Nephron (organoid): ENCODE data around the gene PTPN21.

ENCODE experiments used
- H3K27ac Mint-ChIP-seq, 3 experiments: 2 replicates each; pipeline ENCODE4 v1.8.0; 2020; ENCODE audit warnings: mixed read lengths in 3 of 3, mild to moderate bottlenecking in 2 of 3, moderate library complexity in 1 of 3
- H3K27me3 Mint-ChIP-seq: 2 replicates; pipeline ENCODE4 v1.8.0; 2021; ENCODE audit warnings: low read depth, mild to moderate bottlenecking, moderate library complexity, mixed read lengths
- H3K36me3 Mint-ChIP-seq: 2 replicates; pipeline ENCODE4 v1.8.0; 2020; ENCODE audit warnings: low read depth, mixed read lengths
- H3K4me1 Mint-ChIP-seq: 2 replicates; pipeline ENCODE4 v1.8.0; 2020; ENCODE audit warnings: mixed read lengths
- H3K4me3 Mint-ChIP-seq, 3 experiments: 2 replicates each; pipeline ENCODE4 v1.8.0; 2020; ENCODE audit warnings: mild to moderate bottlenecking in 3 of 3, mixed read lengths in 3 of 3, moderate library complexity in 2 of 3
- H3K9me3 Mint-ChIP-seq: 2 replicates; pipeline ENCODE4 v1.8.0; 2020; ENCODE audit warnings: mixed read lengths
- TF ChIP-seq, protein P1 (sequence below), 3 experiments: fragments of 200-600 bp; sonication (generic); IDR thresholded peaks; one replicate each; pipeline ENCODE4 v1.5.0; 2021; ENCODE audit warnings: antibody characterized with exemption in 3 of 3; ENCODE audit not compliant: unreplicated experiment in 3 of 3

The PTPN21 gene

DNA sequence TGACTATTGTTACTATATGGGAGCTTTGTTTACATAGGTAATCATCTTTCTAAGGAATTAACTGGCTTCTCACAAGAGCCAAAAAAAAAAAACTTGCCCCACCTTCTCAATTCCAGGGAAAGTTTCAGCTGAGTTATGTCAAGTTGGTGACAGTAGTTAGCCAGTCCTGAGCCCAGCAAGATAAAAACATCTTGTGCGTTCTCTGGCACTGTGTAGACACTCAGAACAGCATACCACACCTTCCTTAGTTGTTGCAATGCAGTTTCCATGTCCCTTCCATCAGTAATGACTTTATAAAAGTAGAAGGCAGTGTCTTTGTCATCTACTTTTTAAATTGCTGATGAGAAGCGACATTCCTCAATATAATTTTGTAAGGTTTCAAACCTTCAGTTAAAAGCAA, 50.2 kb downstream of the PTPN21 start:
- H3K36me3 Mint-ChIP-seq: peaks cover 26% of the 10 kb centered on the region
- no peak overlapping the region for H3K4me3 Mint-ChIP-seq
- no peaks in the 10 kb centered on the region for H3K9me3 Mint-ChIP-seq
- H3K27ac Mint-ChIP-seq: no peak overlapping the region
- TF ChIP-seq, protein P1, sequence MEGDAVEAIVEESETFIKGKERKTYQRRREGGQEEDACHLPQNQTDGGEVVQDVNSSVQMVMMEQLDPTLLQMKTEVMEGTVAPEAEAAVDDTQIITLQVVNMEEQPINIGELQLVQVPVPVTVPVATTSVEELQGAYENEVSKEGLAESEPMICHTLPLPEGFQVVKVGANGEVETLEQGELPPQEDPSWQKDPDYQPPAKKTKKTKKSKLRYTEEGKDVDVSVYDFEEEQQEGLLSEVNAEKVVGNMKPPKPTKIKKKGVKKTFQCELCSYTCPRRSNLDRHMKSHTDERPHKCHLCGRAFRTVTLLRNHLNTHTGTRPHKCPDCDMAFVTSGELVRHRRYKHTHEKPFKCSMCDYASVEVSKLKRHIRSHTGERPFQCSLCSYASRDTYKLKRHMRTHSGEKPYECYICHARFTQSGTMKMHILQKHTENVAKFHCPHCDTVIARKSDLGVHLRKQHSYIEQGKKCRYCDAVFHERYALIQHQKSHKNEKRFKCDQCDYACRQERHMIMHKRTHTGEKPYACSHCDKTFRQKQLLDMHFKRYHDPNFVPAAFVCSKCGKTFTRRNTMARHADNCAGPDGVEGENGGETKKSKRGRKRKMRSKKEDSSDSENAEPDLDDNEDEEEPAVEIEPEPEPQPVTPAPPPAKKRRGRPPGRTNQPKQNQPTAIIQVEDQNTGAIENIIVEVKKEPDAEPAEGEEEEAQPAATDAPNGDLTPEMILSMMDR (IDR thresholded peaks at IDR 0.05; ENCODE audit: unreplicated experiment in 3 of 3): no peak
- H3K4me1 Mint-ChIP-seq: no peaks in the 10 kb centered on the region
- no peaks in the 10 kb centered on the region for H3K27me3 Mint-ChIP-seq

DNA sequence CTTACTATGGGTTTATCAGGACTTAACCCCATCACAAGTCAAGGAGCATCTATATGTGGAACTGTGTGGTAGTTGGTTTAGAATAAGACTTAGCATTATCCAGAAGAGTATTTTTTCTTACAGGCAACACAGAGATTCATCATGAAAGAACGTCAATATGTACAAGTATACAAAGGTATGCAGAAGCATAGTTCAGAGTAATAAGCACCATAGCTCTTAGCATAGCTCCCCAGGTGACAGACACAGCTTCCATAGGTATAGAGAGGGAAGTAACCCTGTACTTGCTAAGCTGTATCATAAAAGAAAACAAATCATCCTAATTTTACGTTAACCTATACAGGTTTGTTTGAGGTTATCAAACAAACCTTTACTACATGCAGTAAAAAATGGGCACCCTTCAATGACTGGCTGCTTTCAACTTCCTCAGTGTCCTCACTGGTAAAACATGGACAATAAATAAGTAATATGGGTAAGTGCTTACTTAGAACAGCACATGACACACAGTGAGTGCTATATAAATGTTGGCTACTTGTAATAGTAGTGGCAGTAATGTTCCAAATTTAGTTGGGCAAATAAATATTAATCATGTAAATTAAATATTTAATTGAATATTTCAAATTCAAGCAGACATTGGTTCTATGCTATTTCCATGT, 50.9 kb downstream of the PTPN21 start:
- TF ChIP-seq, protein P1 (IDR thresholded peaks at IDR 0.05; ENCODE audit: unreplicated experiment in 3 of 3): no peak
- H3K4me1 Mint-ChIP-seq: no peaks in the 10 kb centered on the region
- no peak overlapping the region for H3K27ac Mint-ChIP-seq
- H3K4me3 Mint-ChIP-seq: no peak overlapping the region
- H3K36me3 Mint-ChIP-seq: peaks cover 33% of the 10 kb centered on the region
- H3K27me3 Mint-ChIP-seq: no peaks in the 10 kb centered on the region
- H3K9me3 Mint-ChIP-seq: no peaks in the 10 kb centered on the region

DNA sequence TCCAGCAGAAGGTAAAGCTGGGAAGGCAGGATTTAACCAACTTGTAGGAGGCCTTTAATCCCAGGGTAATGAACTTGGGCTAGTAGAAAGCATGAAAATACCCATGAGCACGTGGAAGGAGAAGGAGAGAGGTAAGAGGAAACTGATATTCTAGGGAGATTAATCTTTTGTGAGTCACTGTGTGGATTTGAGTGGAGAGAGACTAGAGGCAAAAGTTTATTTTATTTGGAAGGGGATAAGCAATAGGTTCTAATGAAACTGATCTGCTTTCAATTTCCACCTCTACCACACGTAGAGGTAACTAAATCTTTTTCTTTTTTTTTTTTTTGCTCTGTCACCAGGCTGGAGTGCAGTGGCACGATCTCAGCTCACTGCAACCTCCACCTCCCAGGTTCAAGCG, 52.1 kb downstream of the PTPN21 start:
- no peak overlapping the region for H3K27ac Mint-ChIP-seq

DNA sequence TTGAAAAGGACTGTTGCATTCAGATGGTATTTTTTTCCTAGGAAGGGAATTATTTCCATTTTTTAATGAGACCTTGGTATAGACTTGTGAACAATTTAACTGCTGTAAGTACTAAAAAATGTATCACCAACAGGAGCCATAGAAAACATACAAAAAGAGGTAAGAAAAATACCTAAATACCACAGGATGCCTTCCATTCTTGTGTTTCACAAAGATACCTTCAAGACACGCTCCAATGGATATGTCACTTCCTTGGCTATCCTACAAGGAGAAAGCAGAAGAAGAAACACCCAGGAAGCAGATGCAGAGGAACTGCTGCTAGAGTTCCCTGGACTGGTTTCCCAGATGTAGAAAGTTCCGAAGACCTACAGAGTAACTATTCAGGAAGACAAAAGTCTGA, 54.2 kb downstream of the PTPN21 start:
- Mint-ChIP-seq H3K36me3 (peaks cover 43% of the 10 kb centered on the region), H3K27me3 (no peaks in the 10 kb centered on the region), H3K4me3 (no peak overlapping the region), H3K9me3 (no peaks in the 10 kb centered on the region), H3K4me1 (no peaks in the 10 kb centered on the region), H3K27ac (no peak overlapping the region)
- TF ChIP-seq, protein P1 (IDR thresholded peaks at IDR 0.05; ENCODE audit: unreplicated experiment in 3 of 3): no peak

More for the DNA sequence above, 52.1 kb downstream of the PTPN21 start:
- no peaks in the 10 kb centered on the region for H3K4me1 Mint-ChIP-seq
- TF ChIP-seq, protein P1 (IDR thresholded peaks at IDR 0.05; ENCODE audit: unreplicated experiment in 3 of 3): no peak
- peaks cover 37% of the 10 kb centered on the region for H3K36me3 Mint-ChIP-seq
- H3K9me3 Mint-ChIP-seq: no peaks in the 10 kb centered on the region
- H3K27me3 Mint-ChIP-seq: no peaks in the 10 kb centered on the region
- H3K4me3 Mint-ChIP-seq: no peak overlapping the region

DNA sequence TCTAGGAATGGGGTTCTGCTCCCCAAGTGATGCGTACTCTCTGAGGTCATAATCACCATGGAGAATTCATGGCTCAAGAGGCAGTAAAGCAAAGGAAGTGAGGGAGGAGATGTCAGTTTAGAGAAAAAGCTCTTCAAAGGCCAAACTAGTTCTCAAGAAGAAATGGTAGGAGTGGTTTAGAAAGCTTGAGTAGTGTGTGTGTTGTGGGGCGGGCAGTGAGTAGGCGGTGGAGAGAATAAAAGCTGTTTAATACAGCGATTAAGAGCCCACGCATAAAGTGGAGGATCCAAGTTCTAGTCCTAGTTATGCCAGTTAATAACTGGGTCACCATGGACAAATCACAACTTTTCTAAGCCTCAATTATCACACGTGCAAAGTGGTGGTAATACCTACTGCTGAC, 55.6 kb downstream of the PTPN21 start:
- Mint-ChIP-seq H3K4me3 (no peak overlapping the region), H3K27ac (no peak overlapping the region), H3K4me1 (no peaks in the 10 kb centered on the region), H3K36me3 (peaks cover 45% of the 10 kb centered on the region), H3K9me3 (no peaks in the 10 kb centered on the region), H3K27me3 (no peaks in the 10 kb centered on the region)
- TF ChIP-seq, protein P1 (IDR thresholded peaks at IDR 0.05; ENCODE audit: unreplicated experiment in 3 of 3): no peak

DNA sequence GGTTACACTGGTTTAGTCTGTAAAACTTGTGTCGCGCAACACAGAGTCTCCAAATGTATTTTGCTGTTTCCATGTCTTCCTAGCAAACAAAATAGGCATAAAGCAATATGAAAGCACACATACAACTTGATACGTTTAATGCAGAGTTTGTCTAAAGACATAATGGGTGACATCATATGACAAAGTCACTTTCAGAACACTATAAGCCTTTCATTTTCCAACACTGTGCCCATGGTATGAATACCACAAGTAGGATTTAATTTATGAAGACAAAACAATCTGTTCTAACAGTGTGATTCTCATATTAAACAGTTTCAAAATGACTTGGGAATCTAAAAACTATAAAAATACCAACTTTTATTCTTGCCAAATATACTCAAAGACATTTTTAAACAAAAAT, 58.4 kb downstream of the PTPN21 start:
- Mint-ChIP-seq H3K9me3 (no peaks in the 10 kb centered on the region), H3K27me3 (no peaks in the 10 kb centered on the region), H3K4me1 (no peaks in the 10 kb centered on the region), H3K27ac (no peak overlapping the region), H3K4me3 (no peak overlapping the region), H3K36me3 (peaks cover 49% of the 10 kb centered on the region)
- TF ChIP-seq, protein P1 (IDR thresholded peaks at IDR 0.05; ENCODE audit: unreplicated experiment in 3 of 3): no peak
